Activated CD4-positive, alpha-beta memory T cell treated with anti-CD3 and anti-CD28 coated beads for 36 hours (primary cell): ENCODE data around the gene NLRP7. TPM values are rescaled to one million over a fixed set of nuclear protein-coding genes. Genes with fewer than 3 reads are reported as not detected.
"Not testable (repeated sequence)": the region's sequence is repeated elsewhere in the genome, so short reads cannot be mapped to it uniquely, and the experiment has no call there.

ENCODE experiments used
- CTCF ChIA-PET: fragments of 350-600 bp; sonication (Branson Sonifier 250); formaldehyde crosslinking; loops from one replicate; lab custom pipeline; 2021; ENCODE audit warnings: antibody characterized with exemption, inconsistent platforms; lab: Charles Lee
- POLR2A ChIA-PET: fragments of 350-600 bp; sonication (Branson Sonifier 250); formaldehyde crosslinking; loops from one replicate; lab custom pipeline; 2021; ENCODE audit warnings: antibody characterized with exemption; lab: Charles Lee
- DNase-seq: peaks from one replicate; pipeline ENCODE4 v3.0.0-alpha.2; 2020
- H3K27ac Mint-ChIP-seq: one replicate; pipeline ENCODE4 v1.8.0; 2021; ENCODE audit warnings: mixed read lengths
- H3K27me3 Mint-ChIP-seq: one replicate; pipeline ENCODE4 v1.8.0; 2021; ENCODE audit warnings: mixed read lengths
- H3K36me3 Mint-ChIP-seq: one replicate; pipeline ENCODE4 v1.8.0; 2021; ENCODE audit warnings: mixed read lengths
- H3K4me1 Mint-ChIP-seq: one replicate; pipeline ENCODE4 v1.8.0; 2021; ENCODE audit warnings: low read depth, mixed read lengths
- H3K4me3 Mint-ChIP-seq: one replicate; pipeline ENCODE4 v1.8.0; 2021; ENCODE audit warnings: mild to moderate bottlenecking, mixed read lengths
- H3K9me3 Mint-ChIP-seq: one replicate; pipeline ENCODE4 v1.8.0; 2021; ENCODE audit warnings: mixed read lengths
- intact Hi-C: fragments of 100-400 bp; cut with micrococcal nuclease; formaldehyde crosslinking; loops from one replicate; pipeline ENCODE4 v1.15.1; 2023
- total RNA-seq, 2 experiments: library from RNA; stranded (reverse); gene quantifications; one replicate each; pipeline ENCODE4 v1.2.3, GENCODE V29; 2021

The NLRP7 gene
- total RNA-seq, 2 experiments from 2014 or later: not detected

- POLR2A ChIA-PET: no interaction called here
- H3K4me1 Mint-ChIP-seq: no peaks in the 10 kb centered on the region
Measured at GRCh38 chr19:54916822-54917221, 30.5 kb downstream of the NLRP7 start.

GRCh38 chr19:54907899-54908298 lies 39.4 kb downstream of the NLRP7 start:
- POLR2A ChIA-PET, H3K4me1 Mint-ChIP-seq, H3K36me3 Mint-ChIP-seq, DNase-seq, intact Hi-C loops, H3K4me3 Mint-ChIP-seq, H3K27me3 Mint-ChIP-seq, CTCF ChIA-PET, H3K9me3 Mint-ChIP-seq, H3K27ac Mint-ChIP-seq: not testable (repeated sequence)

More at GRCh38 chr19:54916822-54917221, 30.5 kb downstream of the NLRP7 start:
- H3K4me3 Mint-ChIP-seq: no peak overlapping the region
- H3K27ac Mint-ChIP-seq: no peak overlapping the region
- CTCF ChIA-PET: no interaction called here
- intact Hi-C loops: no loop called here
- H3K9me3 Mint-ChIP-seq: no peaks in the 10 kb centered on the region
- no peaks in the 10 kb centered on the region for H3K36me3 Mint-ChIP-seq
- no peak for DNase-seq
- H3K27me3 Mint-ChIP-seq: peaks cover 16% of the 10 kb centered on the region

DNA sequence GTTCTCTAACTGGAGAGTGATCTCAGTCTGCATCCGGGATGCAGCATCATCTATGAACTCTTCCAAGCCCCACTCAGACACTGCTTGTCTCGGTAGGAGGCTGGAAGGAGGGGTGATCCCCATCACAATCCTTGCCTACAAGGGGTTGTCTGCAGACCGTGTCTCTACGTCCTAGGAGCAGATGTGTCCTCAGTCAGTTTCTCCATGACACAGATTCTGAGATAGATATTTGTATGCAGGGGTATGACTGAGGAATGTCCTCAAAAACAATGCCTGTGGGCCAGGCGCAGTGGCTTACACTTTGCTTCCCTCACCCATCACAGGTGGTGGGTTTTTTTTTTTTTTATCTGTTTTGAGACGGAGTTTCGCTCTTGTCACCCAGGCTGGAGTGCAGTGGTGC lies 40.5 kb downstream of the NLRP7 start:
- ChIA-PET CTCF (no interaction called here), POLR2A (interaction anchor here (0.6 kb wide), 1 partner anchor 32 kb away, joined by 3 read pairs; no protein-coding TSS in a partner anchor)
- peaks cover 2% of the 10 kb centered on the region for H3K27me3 Mint-ChIP-seq
- no peak overlapping the region for H3K27ac Mint-ChIP-seq
- H3K4me3 Mint-ChIP-seq: no peak overlapping the region
- H3K9me3 Mint-ChIP-seq: no peaks in the 10 kb centered on the region
- H3K4me1 Mint-ChIP-seq: no peaks in the 10 kb centered on the region
- no peak for DNase-seq
- intact Hi-C loops: no loop called here
- no peaks in the 10 kb centered on the region for H3K36me3 Mint-ChIP-seq

DNA sequence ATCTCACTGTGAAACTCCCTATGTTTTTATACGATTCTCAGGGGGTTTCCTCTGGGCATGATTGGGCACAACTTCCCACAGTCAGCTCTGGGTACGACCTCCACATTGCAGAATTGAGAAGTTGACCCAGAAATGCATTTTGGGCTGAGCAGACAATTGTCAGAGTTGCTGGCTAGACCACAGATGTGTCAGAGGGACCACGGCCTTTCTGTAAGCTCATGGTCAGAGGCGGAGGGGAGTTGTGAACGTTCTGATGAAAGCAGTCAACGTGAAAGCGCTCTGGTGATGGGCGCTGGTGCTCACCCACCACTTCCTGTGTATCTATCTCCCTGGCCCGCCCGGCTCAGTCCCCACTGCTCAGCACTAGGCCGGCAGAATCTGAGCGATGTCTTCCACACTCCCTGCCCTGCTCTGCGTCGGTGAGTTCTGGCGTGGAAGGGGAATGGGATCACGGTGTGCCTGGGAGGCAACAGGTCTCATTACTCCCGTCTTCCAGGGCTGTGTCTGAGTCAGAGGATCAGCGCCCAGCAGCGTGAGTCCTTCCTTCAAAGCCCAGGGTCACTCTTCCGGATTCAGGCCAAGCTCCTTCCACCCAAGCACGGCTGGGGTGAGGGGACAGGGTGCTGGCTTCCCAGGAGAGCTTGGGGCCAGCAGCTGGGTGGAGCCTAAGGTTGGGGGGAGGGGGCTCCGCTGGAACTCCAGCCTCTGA lies 41.4 kb downstream of the NLRP7 start, which contains the start of gene NCR1:
Gene NCR1 (plus strand): TSS at position 346 of the 709 bp plus-strand sequence. CDS start 40 bp downstream, at position 386.
- ChIA-PET POLR2A (no interaction called here), CTCF (no interaction called here)
- no peak within 1 kb of the TSS for H3K27ac Mint-ChIP-seq
- H3K27me3 Mint-ChIP-seq: peaks cover 2% of the 10 kb centered on the region
- no peaks in the 10 kb centered on the region for H3K4me1 Mint-ChIP-seq
- intact Hi-C loops: no loop called here
- no peaks in the 10 kb centered on the region for H3K9me3 Mint-ChIP-seq
- peak; percentile 11 for DNase-seq
- no peak within 1 kb of the TSS for H3K4me3 Mint-ChIP-seq
- H3K36me3 Mint-ChIP-seq: no peaks in the 10 kb centered on the region

- ChIA-PET CTCF (no interaction called here), POLR2A (no interaction called here)
- no peak for DNase-seq
- intact Hi-C loops: no loop called here
- Mint-ChIP-seq H3K4me3 (no peak overlapping the region), H3K9me3 (no peaks in the 10 kb centered on the region), H3K4me1 (no peaks in the 10 kb centered on the region), H3K27ac (no peak overlapping the region), H3K27me3 (peaks cover 2% of the 10 kb centered on the region), H3K36me3 (no peaks in the 10 kb centered on the region)
Measured at GRCh38 chr19:54905421-54905802, 41.9 kb downstream of the NLRP7 start.

DNA sequence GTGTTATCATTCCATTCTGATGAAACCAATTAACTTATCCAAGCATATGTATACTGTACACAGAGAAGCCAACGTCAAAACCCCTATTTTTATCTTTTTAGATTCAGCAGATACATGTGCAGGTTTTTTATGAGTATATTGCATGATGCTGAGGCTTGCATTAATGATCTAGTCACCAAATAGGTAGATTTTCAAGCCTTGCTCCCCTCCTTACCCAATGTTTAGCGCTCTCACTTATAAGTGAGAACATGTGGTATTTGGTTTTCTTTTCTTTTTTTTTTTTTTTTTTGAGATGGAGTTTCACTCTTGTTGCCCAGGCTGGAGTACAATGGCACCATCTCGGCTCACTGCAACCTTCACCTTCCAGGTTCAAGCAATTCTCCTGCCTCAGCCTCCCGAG lies 43.1 kb downstream of the NLRP7 start:
- POLR2A ChIA-PET, H3K9me3 Mint-ChIP-seq, H3K4me3 Mint-ChIP-seq, H3K27me3 Mint-ChIP-seq, CTCF ChIA-PET, DNase-seq, H3K4me1 Mint-ChIP-seq, H3K27ac Mint-ChIP-seq, intact Hi-C loops, H3K36me3 Mint-ChIP-seq: not testable (repeated sequence)

DNA sequence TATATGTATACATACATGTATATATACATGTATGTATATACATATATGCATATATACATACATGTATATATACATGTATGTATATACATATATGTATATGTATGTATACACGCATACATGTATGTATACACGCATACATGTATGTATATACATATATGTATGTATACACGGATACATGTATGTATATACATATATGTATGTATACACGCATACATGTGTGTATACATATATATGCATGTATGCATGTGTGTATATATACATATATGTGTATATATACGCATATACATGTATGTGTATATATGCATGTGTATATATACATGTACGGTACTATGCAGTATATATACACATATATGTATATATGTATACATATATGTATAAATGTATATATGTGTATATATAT lies 44.0 kb downstream of the NLRP7 start:
- CTCF ChIA-PET: no interaction called here

GRCh38 chr19:54902061-54902460 lies 45.3 kb downstream of the NLRP7 start:
- DNase-seq: no peak
- ChIA-PET POLR2A (no interaction called here), CTCF (no interaction called here)
- intact Hi-C loops: no loop called here
- Mint-ChIP-seq H3K4me1 (no peaks in the 10 kb centered on the region), H3K27ac (no peak overlapping the region), H3K27me3 (peaks cover 14% of the 10 kb centered on the region), H3K4me3 (no peak overlapping the region), H3K9me3 (no peaks in the 10 kb centered on the region), H3K36me3 (no peaks in the 10 kb centered on the region)

More for the DNA sequence above, 44.0 kb downstream of the NLRP7 start:
- Mint-ChIP-seq H3K4me1 (no peaks in the 10 kb centered on the region), H3K36me3 (no peaks in the 10 kb centered on the region), H3K9me3 (no peaks in the 10 kb centered on the region), H3K27me3 (peaks cover 12% of the 10 kb centered on the region), H3K27ac (no peak overlapping the region), H3K4me3 (no peak overlapping the region)
- no peak for DNase-seq
- intact Hi-C loops: no loop called here
- POLR2A ChIA-PET: no interaction called here

DNA sequence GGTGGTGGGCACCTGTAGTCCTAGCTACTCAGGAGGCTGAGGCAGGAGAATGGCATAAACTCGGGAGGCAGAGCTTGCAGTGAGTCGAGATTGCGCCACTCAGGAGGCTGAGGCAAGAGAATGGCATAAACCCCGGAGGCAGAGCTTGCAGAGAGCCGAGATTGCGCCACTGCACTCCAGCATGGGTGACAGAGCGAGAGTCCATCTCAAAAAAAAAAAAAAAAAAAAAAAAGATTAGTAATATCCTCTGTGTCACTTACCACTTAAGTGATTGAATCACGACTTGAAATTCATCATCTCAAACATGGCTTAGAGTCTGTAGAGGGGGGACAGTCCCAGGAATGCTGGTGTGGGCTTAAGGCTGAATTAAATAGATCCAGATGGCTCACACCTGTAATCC lies 46.2 kb downstream of the NLRP7 start:
- H3K4me3 Mint-ChIP-seq, H3K9me3 Mint-ChIP-seq, H3K4me1 Mint-ChIP-seq, POLR2A ChIA-PET, H3K36me3 Mint-ChIP-seq, DNase-seq, CTCF ChIA-PET, H3K27ac Mint-ChIP-seq, intact Hi-C loops: not testable (repeated sequence)
- peaks cover 15% of the 10 kb centered on the region for H3K27me3 Mint-ChIP-seq

- POLR2A ChIA-PET: not testable (repeated sequence)
Measured at GRCh38 chr19:54899646-54900045, 47.7 kb downstream of the NLRP7 start.

DNA sequence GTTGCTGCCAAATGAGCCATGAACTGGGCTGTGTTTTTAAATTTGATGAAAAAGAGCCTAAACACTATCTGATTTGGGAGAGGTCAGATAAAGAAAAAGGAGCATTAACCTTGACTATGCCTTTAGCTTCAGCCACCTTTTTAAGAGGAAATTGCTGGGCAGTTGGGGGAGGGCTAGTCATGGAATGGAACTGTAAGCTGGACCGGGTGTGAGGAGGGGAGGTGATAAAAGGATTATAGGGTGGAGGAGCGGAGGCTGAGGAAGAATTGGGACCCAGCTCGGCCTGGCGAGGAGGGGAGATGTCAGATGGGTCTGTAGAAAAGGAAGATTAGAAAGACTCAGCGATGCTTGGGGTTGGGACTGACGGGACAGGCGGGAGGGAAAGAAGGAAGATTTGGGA lies 48.6 kb downstream of the NLRP7 start:
- H3K9me3 Mint-ChIP-seq, intact Hi-C loops, H3K4me3 Mint-ChIP-seq, DNase-seq, H3K36me3 Mint-ChIP-seq, H3K27ac Mint-ChIP-seq, H3K4me1 Mint-ChIP-seq, POLR2A ChIA-PET, CTCF ChIA-PET: not testable (repeated sequence)
- peaks cover 17% of the 10 kb centered on the region for H3K27me3 Mint-ChIP-seq

More at GRCh38 chr19:54899646-54900045, 47.7 kb downstream of the NLRP7 start:
- H3K27me3 Mint-ChIP-seq: peaks cover 17% of the 10 kb centered on the region
- CTCF ChIA-PET, H3K9me3 Mint-ChIP-seq, H3K36me3 Mint-ChIP-seq, H3K4me3 Mint-ChIP-seq, DNase-seq, intact Hi-C loops, H3K27ac Mint-ChIP-seq, H3K4me1 Mint-ChIP-seq: not testable (repeated sequence)

DNA sequence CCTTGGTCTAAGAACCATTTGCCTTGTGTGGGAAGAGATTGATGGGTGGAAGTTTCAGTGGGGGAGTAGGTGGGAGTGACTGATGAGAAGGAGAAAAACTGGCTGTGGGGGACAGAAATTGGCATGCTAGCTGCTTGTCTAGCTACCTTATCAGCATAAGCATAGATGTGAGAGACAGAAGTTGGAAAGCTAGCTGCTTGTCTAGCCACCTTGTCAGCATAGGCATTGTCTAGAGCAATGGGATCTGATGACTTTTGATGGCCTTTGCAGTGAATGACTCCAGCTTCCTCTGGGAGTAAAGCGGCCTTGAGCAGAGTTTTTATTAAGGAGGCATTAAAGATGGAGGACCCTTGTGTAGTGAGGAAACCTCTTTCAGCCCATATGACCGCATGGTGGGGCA lies 51.3 kb downstream of the NLRP7 start:
- no peaks in the 10 kb centered on the region for H3K36me3 Mint-ChIP-seq
- no peak for DNase-seq
- no peaks in the 10 kb centered on the region for H3K9me3 Mint-ChIP-seq
- H3K27me3 Mint-ChIP-seq: peaks cover 18% of the 10 kb centered on the region
- intact Hi-C loops: no loop called here
- H3K4me3 Mint-ChIP-seq: no peak overlapping the region
- ChIA-PET CTCF (no interaction called here), POLR2A (no interaction called here)
- H3K4me1 Mint-ChIP-seq: no peaks in the 10 kb centered on the region
- H3K27ac Mint-ChIP-seq: no peak overlapping the region

DNA sequence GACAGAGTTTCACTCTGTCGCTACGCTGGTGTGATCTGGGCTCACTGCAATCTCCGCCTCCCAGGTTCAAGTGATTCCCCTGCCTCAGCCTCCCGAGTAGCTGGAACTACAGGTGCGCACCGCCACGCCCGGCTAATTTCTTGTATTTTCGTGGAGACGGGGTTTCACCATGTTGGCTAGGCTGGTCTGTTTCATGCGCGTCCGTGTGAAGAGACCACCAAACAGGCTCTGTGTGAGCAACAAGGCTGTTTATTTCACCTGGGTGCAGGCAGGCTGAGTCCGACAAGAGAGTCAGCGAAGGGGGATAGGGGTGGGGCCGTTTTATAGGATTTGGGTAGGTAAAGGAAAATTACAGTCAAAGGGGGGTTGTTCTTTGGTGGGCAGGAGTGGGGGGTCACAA lies 53.2 kb downstream of the NLRP7 start:
- H3K9me3 Mint-ChIP-seq, H3K36me3 Mint-ChIP-seq, H3K4me1 Mint-ChIP-seq, intact Hi-C loops, H3K4me3 Mint-ChIP-seq, H3K27ac Mint-ChIP-seq, CTCF ChIA-PET, POLR2A ChIA-PET, DNase-seq: not testable (repeated sequence)
- H3K27me3 Mint-ChIP-seq: peaks cover 15% of the 10 kb centered on the region
